Omental fat pad (tissue), 4 donors: ENCODE data around the gene PTTG1IP. TPM values are rescaled to one million over a fixed set of nuclear protein-coding genes. Genes with fewer than 3 reads are reported as not detected.

Experiments used
- ATAC-seq: fragments of 150-250 bp; one replicate; pipeline ENCODE4 v1.9.1; 2016; ENCODE audit warnings: mild to moderate bottlenecking, moderate library complexity; ENCODE audit not compliant: low FRiP score
- DNase-seq: peaks from one replicate; pipeline ENCODE4 v3.0.0-alpha.2; 2019; ENCODE audit warnings: low spot score
- total RNA-seq, 4 donors: library from RNA; depleted of rRNA; stranded (reverse); fragments of >200 nt; gene quantifications; one replicate each; pipeline ENCODE4 v1.1.0, GENCODE V29; 2016
- TF ChIP-seq, protein P1 (sequence below), 3 donors: fragments of 450-650 bp; IDR thresholded peaks; one replicate each; pipeline ENCODE4 v1.5.1; 2016 to 2017; ENCODE audit warnings: antibody characterized with exemption in 3 of 3, mild to moderate bottlenecking in 3 of 3, moderate library complexity in 2 of 3

The PTTG1IP gene
- total RNA-seq, 4 donors from 2014 or later = 200 to 241 (median 214) TPM

DNA sequence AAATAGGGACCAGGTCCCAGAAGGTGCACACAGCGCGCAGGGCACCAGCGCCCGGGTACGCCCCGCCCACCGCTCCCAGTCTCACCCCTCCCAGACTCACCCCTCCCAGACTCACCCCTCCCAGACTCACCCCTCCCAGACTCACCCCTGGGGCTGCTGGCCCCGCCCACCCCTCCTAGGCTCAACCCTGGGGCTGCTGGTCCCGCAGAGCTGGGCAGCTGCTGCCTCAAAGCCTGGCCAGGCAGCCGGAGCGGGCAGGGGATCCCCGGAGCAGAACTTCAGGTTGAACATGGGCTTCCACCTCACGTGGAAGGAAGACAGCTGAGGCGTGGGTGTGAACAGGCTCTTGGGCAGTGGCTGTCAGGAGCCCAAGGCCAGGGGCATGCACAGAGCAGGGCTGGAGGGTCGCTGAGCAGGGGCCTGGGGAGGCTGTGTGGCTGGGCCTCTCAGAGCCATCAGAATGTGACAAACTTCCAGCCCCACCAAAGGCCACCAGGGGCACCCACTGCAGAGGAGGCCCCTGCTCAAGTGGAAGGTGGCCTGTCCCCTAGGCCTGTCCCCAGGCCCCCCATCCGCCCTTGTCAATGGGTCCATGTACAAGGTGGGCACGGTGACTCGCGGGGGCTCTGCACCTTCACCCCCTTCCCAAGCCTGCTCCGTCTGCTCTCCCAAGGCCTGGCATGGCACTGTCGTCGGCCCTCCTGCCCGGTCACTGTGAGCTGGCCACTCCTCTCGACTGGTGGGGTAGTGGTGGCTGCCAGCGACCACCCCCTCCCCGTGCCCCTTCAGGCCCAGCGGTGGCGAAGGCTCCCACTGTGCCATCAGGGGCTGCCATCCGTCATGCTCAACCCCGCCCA lies 35.2 kb downstream of the PTTG1IP start:
- DNase-seq (no peak), ATAC-seq (no peak)
- TF ChIP-seq, protein P1, sequence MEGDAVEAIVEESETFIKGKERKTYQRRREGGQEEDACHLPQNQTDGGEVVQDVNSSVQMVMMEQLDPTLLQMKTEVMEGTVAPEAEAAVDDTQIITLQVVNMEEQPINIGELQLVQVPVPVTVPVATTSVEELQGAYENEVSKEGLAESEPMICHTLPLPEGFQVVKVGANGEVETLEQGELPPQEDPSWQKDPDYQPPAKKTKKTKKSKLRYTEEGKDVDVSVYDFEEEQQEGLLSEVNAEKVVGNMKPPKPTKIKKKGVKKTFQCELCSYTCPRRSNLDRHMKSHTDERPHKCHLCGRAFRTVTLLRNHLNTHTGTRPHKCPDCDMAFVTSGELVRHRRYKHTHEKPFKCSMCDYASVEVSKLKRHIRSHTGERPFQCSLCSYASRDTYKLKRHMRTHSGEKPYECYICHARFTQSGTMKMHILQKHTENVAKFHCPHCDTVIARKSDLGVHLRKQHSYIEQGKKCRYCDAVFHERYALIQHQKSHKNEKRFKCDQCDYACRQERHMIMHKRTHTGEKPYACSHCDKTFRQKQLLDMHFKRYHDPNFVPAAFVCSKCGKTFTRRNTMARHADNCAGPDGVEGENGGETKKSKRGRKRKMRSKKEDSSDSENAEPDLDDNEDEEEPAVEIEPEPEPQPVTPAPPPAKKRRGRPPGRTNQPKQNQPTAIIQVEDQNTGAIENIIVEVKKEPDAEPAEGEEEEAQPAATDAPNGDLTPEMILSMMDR (IDR thresholded peaks at IDR 0.05) = no peak

DNA sequence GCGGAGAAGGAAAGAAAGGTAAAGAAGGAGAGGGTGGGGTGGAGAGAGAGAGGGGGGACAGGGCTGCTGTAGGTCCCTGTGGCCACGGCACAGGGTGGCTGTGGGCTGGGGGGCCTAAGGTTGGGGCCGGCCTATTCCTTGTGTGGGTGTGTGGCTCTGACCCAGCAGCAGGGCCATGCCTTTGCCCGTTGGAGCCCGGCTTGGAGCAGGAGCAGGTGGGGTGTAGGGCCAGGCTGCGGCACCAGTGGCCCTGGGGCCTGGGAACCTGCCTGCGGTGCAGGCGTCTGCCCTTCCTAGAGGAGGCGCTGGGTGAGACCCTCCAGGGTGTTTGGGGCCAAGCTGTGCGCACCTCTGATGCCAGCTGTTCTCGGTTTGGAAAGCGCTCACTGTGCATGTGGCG lies 36.0 kb downstream of the PTTG1IP start:
- ATAC-seq (no peak), DNase-seq (no peak)
- TF ChIP-seq, protein P1 (IDR thresholded peaks at IDR 0.05) = no peak

DNA sequence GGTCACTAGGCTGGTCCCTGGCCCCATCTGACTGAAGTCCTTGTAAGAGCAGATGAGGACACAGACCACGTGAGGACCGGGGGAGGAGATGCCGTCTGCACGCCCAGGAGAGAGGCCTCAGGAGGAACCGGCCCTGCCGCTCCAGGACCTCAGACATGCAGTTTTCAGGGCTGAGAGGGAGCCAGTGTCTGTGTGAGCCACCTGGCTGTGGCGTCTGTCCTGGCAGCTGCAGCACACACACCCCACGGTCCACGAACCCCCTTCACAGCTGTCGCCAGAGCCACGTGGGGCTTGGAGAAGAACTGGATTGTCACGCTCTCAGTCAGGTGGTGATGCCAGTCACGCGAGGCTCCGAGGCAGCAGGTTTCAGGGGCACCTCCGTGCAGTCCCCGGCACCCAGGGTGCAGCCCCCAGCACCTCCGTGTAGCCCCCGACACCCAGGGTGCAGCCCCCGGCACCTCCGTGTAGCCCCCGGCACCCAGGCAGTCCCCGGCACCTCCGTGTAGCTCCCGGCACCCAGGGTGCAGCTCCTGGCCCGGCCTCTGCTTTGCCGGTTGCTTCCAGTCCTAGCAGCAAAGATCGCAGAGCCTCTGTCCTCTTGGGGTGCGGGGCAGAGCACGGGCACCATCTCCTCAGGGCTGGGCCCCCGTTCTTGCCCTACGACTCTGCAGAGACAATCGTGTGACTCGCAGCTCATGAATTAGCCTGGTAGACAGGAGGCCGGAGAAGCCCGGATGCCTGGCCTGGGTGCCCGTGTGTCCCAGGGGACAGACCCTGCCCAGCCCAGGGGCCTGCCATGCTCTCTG lies 36.6 kb downstream of the PTTG1IP start:
- ATAC-seq (no peak), DNase-seq (no peak)
- TF ChIP-seq, protein P1 (IDR thresholded peaks at IDR 0.05) = no peak

DNA sequence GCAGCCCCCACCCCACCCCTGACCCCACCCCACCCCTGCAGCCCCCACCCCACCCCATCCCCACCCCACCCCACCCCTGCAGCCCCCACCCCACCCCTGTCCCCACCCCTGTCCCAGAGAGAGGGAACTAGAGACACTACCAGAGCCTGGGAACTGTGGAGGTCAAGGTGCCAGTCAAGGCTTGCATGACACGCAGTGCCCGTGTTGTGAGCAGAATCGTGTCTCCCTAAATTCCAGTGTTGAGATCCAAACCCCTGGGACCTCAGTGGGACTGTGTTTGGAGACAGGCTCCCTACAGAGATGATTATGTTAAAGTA lies 37.2 kb downstream of the PTTG1IP start:
- TF ChIP-seq, protein P1 (IDR thresholded peaks at IDR 0.05) = no peak
- ATAC-seq = no peak
- no peak for DNase-seq

DNA sequence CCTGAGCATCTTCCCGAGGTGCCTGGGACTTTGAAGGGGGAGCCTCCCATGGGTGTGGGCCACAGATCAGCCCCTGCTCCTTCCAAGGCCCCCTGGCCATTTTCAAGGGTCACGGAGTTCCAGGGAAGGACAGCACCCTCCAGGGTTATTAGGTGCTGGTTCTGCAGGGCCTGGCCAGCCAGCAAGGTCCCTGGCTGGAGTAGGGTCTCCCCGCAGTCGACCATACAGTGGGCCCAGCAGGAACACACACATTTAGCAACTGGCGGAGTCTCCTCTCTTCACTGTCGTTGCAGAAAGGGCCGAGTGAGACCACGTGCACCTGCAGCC lies 37.9 kb downstream of the PTTG1IP start:
- TF ChIP-seq, protein P1 (IDR thresholded peaks at IDR 0.05) = no peak
- ATAC-seq = no peak
- no peak for DNase-seq

DNA sequence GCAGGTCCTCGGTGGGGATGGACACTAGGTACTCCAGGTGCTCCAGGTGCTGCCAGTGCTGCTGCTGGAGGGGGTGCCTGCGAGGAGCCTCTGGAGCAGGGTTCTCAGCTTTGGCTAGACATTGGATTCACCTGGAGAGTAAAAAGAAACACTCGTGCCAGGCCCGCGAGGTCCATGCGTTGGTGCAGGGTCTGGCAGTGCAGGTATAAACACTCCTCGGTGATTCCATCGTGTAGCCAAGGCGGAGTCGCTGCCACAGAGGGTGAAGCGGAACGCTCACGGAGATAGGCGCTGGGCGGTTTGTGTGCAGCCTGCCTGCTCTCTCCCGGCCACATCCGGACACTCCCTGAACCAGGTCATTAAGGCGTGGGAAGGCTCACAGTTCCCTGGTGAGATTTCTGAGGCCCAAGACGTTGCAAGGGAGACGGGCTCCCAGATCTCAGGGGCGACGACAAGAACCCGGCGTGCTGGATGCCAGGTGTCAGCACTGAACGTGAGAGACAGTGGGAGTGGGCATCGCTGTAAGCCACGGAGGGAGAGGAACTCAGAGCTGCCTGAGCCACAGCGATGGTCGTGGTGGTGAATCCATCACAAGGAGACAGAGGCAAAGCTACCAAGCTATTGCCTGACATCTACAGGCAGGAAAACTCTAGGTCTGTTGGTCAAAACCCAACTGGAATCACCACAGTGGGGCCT lies 38.4 kb downstream of the PTTG1IP start:
- TF ChIP-seq, protein P1 (IDR thresholded peaks at IDR 0.05) = no peak
- DNase-seq (no peak), ATAC-seq (no peak)
